H1 (cell line): ENCODE data around the gene GNS. TPM values are rescaled to one million over a fixed set of nuclear protein-coding genes. Genes with fewer than 3 reads are reported as not detected.

Experiments
- BRCA1 ChIP-seq: IDR thresholded peaks from 2 replicates; pipeline ENCODE4 v1.6.1; 2012; ENCODE audit warnings: low read depth, low read length, improper control_type of control experiment
- CHD1 ChIP-seq: IDR thresholded peaks from 2 replicates; pipeline ENCODE4 v1.6.1; 2012; ENCODE audit warnings: low read depth, low read length, improper control_type of control experiment
- EP300 ChIP-seq, 2 experiments: IDR thresholded peaks; 1 replicate in 1 of 2; 2 replicates in 1 of 2; pipeline ENCODE4 v1.6.1; 2011 to 2012; ENCODE audit warnings: low read depth in 2 of 2, low read length in 2 of 2, mild to moderate bottlenecking in 2 of 2, borderline replicate concordance in 1 of 2, inconsistent platforms in 1 of 2, moderate library complexity in 1 of 2
- GTF2F1 ChIP-seq: IDR thresholded peaks from 2 replicates; pipeline ENCODE4 v1.6.1; 2012; ENCODE audit warnings: low read depth, low read length, improper control_type of control experiment, borderline replicate concordance
- JUN ChIP-seq: IDR thresholded peaks from 2 replicates; pipeline ENCODE4 v1.6.1; 2011; ENCODE audit warnings: low read depth, mild to moderate bottlenecking, improper control_type of control experiment, low read length
- JUND ChIP-seq: IDR thresholded peaks from 2 replicates; pipeline ENCODE4 v1.6.1; 2011; ENCODE audit warnings: mild to moderate bottlenecking, improper control_type of control experiment, low read length
- POLR2AphosphoS5 ChIP-seq: IDR thresholded peaks from 2 replicates; pipeline ENCODE4 v1.6.1; 2011; ENCODE audit warnings: low read depth, low read length
- RAD21 ChIP-seq, 2 experiments: IDR thresholded peaks in 1 of 2; conservative IDR thresholded peaks in 1 of 2; 2 replicates each; pipeline ENCODE4 v1.6.1; 2011; ENCODE audit warnings: low read depth in 2 of 2, low read length in 2 of 2, improper control_type of control experiment in 1 of 2, inconsistent platforms in 1 of 2, mild to moderate bottlenecking in 1 of 2, moderate library complexity in 1 of 2
- RBBP5 ChIP-seq: IDR thresholded peaks from 2 replicates; pipeline ENCODE4 v1.7.1; 2012; ENCODE audit warnings: low read depth, mild to moderate bottlenecking, inconsistent platforms, low read length, moderate library complexity, borderline replicate concordance
- SIN3A ChIP-seq, 2 experiments: IDR thresholded peaks in 1 of 2; conservative IDR thresholded peaks in 1 of 2; 2 replicates each; pipeline ENCODE4 v1.6.1; 2011 to 2012; ENCODE audit warnings: low read length in 2 of 2, improper control_type of control experiment in 1 of 2, low read depth in 1 of 2, mild to moderate bottlenecking in 1 of 2
- SP1 ChIP-seq: IDR thresholded peaks from 2 replicates; pipeline ENCODE4 v1.6.1; 2011; ENCODE audit warnings: low read depth, low read length
- SRF ChIP-seq: IDR thresholded peaks from 2 replicates; pipeline ENCODE4 v1.6.1; 2011; ENCODE audit warnings: mild to moderate bottlenecking, low read depth, low read length, moderate library complexity
- TBP ChIP-seq: IDR thresholded peaks from 2 replicates; pipeline ENCODE4 v1.6.1; 2011; ENCODE audit warnings: low read depth, low read length, improper control_type of control experiment
- TCF12 ChIP-seq: IDR thresholded peaks from 2 replicates; pipeline ENCODE4 v1.6.1; 2011; ENCODE audit warnings: low read depth, mild to moderate bottlenecking, low read length
- ZNF274 ChIP-seq: IDR thresholded peaks from 2 replicates; pipeline ENCODE4 v1.7.0; 2012; ENCODE audit warnings: low read length, borderline replicate concordance; ENCODE audit errors: extremely low read depth
- polyA plus RNA-seq, 7 experiments: library from polyadenylated mRNA; depleted of rRNA in 3 of 7; stranded (reverse) in 5 of 7; unstranded in 2 of 7; fragments of >200 nt in 5 of 7; fragments of 200-250 nt in 2 of 7; gene quantifications; 1 replicate in 5 of 7; 2 replicates in 1 of 7; 4 replicates in 1 of 7; pipeline versions ENCODE4 v1.2.1 to v1.2.3, GENCODE V29; 2011 to 2013; ENCODE audit warnings: missing spikeins in 2 of 7, mixed read lengths in 2 of 7
- total RNA-seq: library from RNA; stranded (reverse); fragmentation: NEBNext Ultra II Directional; extraction: Animal tissue kit (Norgen Biotek cat#: 25700); gene quantifications from 2 replicates; pipeline ENCODE4 v1.2.1, GENCODE V29; 2021

The GNS gene
- total and polyA plus RNA-seq, 2 of the 8 experiments (the other 6 are each of a cell fraction or from before 2014, with no cell fraction given): 16.0 to 28.5 TPM

DNA sequence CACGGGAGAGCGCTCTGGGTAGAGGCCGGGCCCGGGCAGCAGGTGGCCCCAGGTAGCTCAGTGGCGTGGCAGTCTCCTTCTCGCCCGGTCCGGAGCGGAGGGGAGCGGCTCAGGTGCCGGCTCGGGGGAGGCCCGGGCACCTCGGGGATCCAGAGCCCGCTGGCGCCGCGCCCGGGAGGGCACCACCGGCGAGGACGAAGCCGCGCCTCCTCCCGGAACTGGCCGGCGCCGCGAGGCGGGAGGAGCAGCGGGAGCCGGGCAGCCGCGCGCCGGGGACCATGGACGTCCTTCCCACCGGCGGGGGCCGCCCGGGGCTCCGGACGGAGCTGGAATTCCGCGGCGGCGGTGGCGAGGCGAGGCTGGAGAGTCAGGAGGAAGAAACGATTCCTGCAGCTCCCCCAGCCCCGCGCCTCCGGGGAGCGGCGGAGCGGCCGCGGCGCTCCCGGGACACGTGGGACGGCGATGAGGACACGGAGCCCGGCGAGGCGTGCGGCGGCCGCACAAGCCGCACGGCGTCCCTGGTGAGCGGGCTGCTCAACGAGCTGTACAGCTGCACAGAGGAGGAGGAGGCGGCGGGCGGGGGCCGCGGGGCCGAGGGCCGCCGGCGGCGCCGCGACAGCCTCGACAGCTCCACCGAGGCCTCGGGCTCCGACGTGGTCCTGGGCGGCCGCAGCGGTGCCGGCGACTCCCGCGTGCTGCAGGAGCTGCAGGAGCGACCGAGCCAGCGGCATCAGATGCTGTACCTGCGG, 21.5 kb upstream of the GNS start (continued):
- TF ChIP-seq ZNF274 (no peak), BRCA1 (no peak), SIN3A (conservative IDR thresholded peaks at IDR 0.05 in 1 of 2, IDR thresholded peaks at IDR 0.05 in 1 of 2; ENCODE audit: low read depth in 1 of 2, low read length in 2 of 2) (no peak), POLR2AphosphoS5 (no peak), TBP (no peak; the same call in 1 of the 2 replicates), RAD21 (IDR thresholded peaks at IDR 0.05 in 1 of 2, conservative IDR thresholded peaks at IDR 0.05 in 1 of 2; ENCODE audit: low read depth in 2 of 2, low read length in 2 of 2) (no peak), SP1 (no peak), GTF2F1 (no peak), RBBP5 (peak; percentile 92; the same call in 1 of the 2 replicates), TCF12 (no peak), SRF (no peak), CHD1 (no peak), JUN (no peak), JUND (no peak), EP300 (IDR thresholded peaks at IDR 0.05; ENCODE audit: borderline replicate concordance in 1 of 2, low read depth in 2 of 2, low read length in 2 of 2) (no peak)
